Panc1 (cell line): ENCODE data around the gene KRT75.

Experiments
- CTCF ChIP-seq: fragments of 450-650 bp; IDR thresholded peaks from 2 replicates; pipeline ENCODE4 v1.5.1; 2017; ENCODE audit warnings: mild to moderate bottlenecking
- POLR2AphosphoS5 ChIP-seq: IDR thresholded peaks from 2 replicates; pipeline ENCODE4 v1.6.1; 2012; ENCODE audit warnings: mild to moderate bottlenecking, low read depth, low read length, moderate library complexity
- TCF7L2 ChIP-seq: IDR thresholded peaks from 2 replicates; pipeline ENCODE4 v1.6.1; 2011; ENCODE audit warnings: mild to moderate bottlenecking, low read depth, low read length, inconsistent platforms

GRCh38 chr12:52392465-52393007 lies 41.6 kb downstream of the KRT75 start:
- TF ChIP-seq CTCF = no peak
- TF ChIP-seq TCF7L2 = no peak
- no peak for TF ChIP-seq POLR2AphosphoS5
